GM21825 (cell line): ENCODE data around the gene KCNN4.
A peak's percentile ranks its signal among the peaks of the same experiment; 100 is the strongest.
"Not testable (repeated sequence)": the region's sequence is repeated elsewhere in the genome, so short reads cannot be mapped to it uniquely, and the experiment has no call there.

Source experiments
- ATAC-seq: cut with Tn5 transposase; IDR thresholded peaks from one replicate; pipeline ENCODE4 v1.9.1; 2021; ENCODE audit warnings: mild to moderate bottlenecking, moderate library complexity; ENCODE audit not compliant: unreplicated experiment

Gene KCNN4

DNA sequence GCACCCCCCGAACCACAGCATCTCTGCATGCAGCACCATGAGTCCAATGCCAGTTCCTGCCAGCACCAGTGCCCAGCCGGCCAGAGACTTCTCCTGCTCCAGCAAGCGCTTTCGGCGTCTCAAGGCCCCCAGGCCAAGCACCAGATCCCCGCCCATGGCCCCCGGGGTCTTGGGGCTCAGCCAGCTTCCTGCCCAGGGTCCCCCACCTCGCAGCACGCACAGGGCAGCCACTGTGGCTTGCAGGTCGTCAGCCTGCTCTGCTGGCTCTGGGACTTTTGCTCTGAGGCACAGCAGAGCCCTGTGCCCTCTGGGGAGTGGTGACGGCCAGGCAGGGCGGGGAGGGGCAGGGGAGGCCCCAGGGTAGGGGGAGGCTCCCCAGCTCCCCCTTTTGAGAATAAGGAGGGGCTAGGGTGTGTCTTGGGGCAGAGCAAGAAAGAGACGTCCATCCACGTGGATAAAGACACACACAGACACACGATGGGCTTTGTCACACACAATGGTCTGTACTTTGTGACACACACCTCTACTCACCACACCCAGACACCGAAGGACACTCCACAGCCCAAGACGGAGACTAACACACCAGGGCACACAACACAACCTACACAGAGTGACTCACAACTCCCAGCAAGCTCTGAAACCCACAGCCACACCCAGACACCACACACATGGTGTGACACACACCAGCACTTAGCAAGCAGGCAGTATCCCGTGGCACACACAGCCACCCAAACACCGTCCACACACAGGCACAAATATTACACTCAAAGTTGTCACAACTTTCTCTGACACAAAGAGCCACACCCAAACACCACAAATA, at the start of gene KCNN4:
Gene KCNN4 (minus strand): TSS at position 268 of the 820 bp plus-strand sequence. CDS start 112 bp downstream, at position 156.
- ATAC-seq = peak; percentile 36

DNA sequence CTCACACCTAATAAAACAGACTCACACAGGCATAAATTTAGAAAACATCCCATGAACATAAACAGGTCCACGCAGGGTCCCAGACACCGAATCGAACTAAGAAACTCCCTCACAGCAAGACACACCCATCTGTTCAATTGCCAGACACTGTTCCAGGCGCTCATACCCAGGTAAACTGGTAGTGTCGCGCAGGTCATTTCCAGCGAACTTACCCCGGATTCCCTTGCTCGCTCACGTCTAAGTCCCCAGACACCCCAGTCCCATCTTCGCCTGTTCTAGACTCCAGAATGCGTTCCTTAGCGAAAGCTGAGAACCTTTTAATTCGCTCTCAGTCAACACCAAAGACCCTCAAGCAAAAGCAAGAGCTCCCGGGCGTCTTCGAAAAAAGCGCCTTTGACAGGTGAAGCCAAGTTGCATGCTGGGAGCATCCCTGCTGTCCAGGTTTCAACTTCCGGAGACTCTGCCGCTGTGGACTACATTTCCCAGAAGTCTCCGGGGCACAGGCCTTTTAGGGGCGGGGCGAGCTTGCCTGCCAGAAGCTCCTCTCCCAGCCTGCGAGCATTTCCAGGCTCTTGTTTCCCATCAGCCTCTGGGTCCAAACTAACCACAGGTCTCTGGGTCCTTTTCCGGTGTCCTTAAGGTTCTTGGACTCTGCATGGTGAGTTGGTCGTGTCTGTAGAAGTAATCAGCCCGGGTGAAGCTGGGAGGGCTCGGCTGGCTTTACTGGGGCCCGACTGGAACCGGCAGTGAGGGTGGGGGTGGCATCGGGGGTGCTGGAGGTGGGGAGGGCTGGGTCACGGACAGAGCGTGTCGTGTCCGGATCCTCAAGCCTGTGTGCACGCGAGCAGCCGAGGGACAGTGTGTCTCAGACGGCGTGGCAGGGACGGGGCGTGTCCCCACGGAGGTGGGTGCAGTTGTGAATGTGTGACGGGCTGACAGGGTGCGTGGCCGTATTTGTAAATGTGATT, 46.3 kb upstream of the KCNN4 start, which contains the start of gene ZNF283:
Gene ZNF283 (plus strand): TSS at position 535 of the 968 bp plus-strand sequence. CDS start 6,184 bp downstream, outside the sequence.
- ATAC-seq = peak; percentile 68

DNA sequence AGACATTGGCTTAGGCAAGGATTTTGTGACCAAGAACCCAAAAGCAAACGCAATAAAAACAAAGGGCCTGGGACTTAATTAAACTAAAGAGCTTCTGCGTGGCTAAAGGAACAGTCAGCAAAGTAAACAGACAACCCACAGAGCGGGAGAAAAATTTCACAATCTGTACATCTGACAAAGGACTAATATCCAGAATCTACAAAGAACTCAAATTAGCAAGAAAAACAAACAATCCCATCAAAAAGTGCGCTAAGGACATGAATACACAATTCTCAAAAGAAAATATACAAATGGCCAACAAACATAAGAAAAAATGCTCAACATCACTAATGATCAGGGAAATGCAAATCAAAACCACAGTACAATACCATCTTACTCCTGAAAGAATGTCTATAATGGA, 43.8 kb upstream of the KCNN4 start:
- ATAC-seq = not testable (repeated sequence)

DNA sequence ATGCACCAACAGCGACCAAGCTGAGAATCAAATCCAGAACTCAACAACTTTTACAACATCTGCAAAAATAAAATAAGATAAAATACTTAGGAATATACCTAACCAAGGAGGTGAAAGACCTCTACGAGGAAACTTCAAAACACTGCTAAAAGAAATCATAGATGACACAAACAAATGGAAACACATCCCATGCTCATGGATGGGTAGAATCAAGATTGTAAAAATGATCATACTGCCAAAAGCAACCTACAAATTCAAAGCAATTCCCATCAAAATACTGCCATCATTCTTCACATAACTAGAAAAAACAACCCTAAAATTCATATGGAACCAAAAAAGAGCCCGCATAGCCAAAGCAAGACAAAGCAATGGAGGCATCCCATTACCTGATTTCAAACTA, 43.1 kb upstream of the KCNN4 start:
- not testable (repeated sequence) for ATAC-seq

DNA sequence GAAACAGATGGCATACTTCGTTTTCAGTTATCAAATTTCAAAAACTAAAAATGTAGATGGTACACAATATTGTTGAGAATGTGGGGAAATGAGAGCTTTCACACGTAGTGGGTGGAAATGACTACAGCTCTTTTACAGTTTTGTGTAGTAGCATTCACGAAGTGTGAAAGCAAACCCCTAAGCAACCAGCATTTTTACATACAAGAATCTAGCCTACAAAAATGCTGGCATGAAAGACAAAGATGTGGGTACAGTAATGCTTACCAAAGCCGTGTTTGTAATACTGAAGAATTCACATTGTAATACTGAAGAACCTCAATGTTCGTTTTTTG, 40.1 kb upstream of the KCNN4 start:
- no peak for ATAC-seq

DNA sequence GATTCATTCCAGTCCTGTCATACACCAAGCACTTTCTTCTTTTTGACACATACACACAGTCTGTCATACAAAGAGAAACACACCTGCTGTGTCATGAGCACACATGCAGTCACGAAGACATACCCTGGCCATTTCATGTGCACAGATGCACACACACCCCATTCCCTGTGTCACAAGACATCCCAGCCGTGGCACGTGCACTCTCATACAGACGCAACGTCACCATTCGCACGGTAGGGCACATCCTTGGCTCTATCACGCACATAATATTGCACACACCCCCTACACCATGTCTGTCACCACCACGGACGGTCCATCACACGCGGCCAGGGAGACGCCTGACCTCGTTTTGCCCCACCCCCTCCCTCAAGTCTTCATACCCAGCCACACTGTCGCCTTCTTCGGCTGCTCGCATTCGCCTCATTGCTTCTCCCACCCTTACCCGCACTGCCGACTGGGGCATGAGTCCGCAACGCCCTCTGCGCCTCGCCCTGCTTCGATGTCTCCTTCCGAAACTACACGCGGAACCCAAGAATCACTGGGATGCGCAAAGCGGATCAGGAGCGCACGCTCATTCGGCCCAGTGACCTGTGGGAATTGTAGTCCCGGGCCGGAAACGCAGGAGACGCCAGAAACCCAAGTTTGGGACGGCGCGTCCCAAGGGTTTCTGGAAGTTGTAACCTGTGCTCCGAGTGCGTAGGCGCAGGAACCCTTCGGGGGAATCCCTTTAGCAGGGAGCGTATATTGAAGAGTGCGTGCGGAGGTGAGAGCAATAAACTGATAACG, 39.5 kb upstream of the KCNN4 start:
- ATAC-seq = no peak

DNA sequence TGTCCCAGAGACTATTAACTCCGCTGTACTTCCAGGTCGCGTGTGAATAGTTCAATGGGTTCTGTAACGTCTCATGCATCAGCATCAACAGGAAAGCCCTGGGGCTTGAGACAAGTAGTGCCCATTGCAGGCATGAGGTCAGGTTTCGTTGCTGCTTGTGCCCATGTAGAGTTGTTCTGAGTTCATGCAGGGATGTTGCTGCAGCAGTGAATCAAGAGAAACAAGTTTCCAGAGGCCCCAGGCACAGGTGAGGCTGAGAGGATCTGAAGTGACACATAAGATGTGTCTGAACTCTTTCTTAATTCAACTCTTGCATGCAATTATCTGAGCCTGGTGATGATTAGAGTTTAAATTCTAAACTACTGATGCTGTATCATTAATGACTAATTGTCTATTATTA, 37.7 kb upstream of the KCNN4 start:
- ATAC-seq = no peak

DNA sequence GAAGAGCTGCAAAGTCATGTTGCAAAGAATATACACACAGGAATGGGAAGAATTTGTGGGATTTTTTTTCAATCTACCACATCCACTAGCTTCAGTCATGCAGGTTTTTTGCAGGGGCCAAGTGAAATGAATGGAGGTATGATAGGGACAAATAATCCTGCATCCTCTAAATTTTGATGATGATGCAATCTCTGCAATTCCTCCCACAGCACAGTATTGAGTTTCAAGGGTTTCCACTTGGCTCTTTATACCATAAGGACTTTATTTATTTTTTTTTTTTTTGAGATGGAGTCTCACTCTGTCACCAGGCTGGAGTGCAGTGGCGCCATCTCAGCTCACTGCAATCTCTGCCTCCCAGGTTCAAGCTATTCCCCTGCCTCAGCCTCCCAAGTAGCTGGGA, 36.7 kb upstream of the KCNN4 start:
- ATAC-seq = not testable (repeated sequence)

DNA sequence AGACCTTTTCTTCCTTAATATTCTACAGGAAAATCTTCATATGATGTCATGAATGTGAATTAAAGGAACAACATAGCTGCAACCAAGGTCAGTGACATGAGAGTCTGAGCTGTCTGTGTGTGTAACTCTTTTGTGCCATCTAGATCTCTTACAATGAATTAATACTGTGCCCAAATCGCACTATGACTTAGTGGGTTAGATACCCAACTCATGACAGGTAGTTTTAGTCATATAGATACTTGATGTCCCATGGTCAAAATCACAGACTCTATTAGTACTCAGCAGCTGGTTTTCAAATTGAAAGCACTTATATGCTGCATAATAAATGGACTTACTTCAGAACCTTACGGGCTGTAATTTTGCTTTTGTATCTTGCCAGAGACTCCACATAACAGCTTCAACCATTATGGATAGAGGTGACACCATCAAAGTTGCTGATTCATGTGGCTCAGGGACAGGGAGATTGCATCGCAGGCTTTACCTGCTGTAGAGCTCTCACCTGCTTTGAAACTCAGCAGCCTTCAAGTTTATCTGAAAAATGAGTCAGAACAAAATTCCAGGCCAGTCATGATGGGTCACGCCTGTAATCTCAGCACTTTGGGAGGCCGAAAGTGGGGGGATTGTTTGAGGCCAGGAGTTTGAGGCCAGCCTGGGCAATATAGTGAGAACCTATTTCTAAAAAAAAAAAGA, 34.0 kb upstream of the KCNN4 start:
- ATAC-seq = no peak

DNA sequence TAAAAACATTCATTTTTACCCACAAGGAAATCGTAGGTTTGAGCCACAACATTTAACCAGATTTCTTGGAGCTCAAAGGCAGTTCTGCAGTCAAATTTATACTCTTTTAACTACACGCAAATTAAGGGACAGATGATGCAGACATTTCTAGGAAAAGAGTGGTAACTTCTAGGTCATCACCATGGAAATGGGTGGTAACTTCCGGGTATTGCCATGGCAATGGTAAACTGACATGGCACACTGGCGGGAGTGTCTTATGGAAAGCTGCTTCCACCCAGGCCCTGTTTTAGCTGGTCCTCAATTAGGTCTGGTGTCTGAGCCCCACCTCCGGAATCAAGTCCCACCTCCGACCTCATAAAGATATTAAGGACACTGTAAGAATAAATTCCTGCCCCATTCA, 31.9 kb upstream of the KCNN4 start:
- ATAC-seq = no peak

DNA sequence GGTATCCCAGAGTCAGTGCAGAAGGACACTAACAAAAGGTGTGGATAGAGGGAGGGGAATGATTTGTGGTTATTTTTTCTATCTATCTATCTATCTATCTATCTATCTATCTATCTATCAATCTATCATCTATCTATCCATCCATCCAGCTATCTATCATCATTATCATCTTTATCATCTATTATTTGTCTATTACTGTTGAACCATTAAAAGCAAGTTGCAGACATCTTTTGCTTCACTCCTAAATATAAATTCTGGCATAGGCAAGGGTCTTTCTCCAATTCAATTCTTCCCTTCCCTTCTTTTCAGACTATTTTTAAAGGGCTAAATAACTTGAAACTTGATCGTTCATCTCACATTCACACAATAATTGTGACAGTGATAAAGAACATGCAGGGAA, 31.5 kb upstream of the KCNN4 start:
- ATAC-seq = no peak

DNA sequence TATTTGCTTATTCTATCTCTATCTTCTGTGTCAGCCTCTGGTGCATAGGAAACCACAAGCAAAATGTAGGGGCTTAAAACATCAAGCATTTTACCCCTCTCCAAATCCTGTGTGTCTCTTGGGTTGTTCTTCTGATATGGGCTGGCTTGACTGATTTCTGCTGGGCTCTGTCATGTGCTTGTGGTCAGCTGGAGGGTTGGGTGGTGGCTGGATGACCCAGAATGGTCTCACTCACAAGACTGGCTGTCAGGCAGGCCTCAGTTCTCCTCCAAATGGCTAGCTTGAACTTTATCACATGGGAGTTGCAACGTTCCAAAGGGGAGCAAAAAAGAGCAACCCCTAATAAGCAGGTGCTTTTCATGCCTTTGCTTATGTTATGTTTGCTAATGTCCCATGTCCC, 31.1 kb upstream of the KCNN4 start:
- ATAC-seq = no peak

DNA sequence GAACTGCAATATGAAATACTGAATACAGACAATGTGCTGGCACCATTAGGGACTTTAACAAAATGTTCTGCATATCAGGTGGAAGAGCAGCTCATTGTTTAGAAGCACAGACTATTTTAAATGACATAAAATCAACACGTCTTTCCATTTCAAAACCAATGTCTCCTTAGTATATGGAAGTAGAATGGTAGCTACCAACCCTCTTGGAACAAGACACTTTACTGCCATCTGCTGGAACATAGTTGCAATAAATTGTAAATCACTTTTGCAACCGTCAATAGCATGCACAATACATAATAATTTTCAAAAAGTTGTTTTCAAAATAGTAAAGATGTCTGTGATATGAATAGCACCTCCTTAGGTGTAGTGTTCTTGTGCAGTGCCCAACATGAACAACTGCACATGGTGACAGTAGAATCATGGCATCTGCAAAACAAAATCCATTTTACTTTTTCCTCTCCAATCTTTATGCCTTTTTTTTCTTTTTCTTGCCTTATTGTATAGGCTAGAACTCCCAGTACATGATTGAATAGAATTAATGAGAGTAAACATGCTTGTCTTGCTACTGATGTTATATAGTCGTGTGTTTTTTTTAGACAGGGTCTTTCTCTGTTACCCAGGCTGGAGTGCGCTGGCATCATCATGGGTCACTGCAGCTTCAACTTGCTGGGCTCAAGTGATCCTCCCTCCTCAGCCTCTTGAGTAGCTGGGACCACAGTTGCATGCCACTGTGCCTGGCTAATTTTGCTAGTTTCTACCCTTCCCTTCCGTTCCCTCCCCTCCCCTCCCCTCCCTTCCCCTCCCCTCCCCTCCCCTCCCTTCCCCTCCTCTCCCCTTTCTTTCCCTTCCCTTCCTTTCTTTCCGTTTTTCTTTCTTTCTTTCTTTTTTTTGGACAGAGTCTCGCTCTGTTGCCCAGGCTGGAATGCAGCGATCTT, 29.3 kb upstream of the KCNN4 start:
- ATAC-seq = no peak

DNA sequence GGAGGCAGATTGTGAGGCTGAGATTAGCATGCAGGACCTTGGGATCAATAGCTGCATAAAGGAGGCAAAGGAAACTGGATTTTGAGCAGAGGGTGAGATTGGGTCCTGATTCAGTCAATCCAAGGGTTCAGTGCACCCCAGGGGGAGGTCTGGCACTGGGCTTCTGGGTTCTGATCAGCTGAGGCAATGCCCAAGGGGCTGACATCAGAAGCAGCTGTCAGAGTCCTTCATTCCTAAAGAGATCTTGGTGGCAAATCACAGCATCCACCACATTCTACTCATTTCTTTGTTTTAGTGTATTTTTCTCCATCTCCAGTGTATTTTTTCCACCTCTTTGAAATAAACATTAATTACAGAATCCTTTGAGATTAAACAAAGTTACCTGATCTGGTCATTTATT, 26.9 kb upstream of the KCNN4 start:
- no peak for ATAC-seq

DNA sequence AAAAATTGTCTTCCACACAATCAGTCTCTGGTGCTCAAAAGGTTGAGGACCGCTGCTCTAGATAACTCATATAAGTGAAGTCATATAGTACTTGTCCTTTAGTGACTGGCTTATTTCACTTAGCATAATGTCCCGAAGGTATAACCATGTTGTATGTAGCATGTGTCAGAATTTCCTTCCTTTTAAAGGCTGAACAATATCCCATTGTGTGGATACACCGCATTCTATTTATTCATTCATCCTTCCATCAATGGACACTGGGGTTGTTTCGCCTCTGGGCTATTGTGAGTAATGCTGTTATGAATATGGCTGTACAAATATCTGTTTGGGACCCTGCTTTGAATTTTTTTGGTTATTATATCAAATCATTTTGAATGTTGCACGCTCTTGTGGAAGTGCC, 26.1 kb upstream of the KCNN4 start:
- ATAC-seq = no peak

DNA sequence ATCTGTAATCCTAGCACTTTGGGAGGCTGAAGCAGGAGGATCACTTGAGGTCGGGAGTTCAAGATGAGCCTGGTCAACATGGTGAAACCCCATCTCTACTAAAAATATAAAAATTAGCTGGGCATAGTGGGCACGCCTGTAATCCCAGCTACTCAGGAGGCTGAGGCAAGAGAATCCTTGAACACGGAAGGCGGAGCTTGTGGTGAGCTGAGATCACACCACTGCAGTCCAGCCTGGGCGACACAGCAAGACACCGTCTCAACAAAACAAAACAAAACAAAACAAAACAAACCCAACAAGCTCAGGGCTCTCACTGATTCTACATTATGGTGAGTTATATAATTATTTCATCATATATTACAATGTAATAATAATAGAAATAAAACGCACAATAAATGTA, 25.6 kb upstream of the KCNN4 start:
- ATAC-seq = not testable (repeated sequence)

DNA sequence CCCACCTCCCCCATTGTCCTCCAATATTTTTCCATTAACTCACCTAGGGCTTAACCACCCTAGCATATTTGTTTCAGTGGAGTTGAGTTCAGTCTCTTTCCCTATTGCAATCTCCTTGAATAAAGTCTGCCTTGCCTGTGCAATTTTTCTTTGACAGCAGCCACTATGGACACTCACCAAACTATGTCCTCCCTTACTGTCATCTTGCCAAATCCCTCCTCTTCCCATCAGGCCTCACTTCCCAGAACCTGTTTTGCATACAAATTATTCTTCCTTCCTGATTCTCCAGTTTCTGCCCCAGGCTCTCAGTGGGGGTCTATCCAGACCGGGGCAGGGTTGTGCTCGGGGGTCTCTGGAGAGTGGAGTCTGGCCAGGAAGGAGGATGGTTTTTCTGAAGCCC, 23.7 kb upstream of the KCNN4 start:
- no peak for ATAC-seq

DNA sequence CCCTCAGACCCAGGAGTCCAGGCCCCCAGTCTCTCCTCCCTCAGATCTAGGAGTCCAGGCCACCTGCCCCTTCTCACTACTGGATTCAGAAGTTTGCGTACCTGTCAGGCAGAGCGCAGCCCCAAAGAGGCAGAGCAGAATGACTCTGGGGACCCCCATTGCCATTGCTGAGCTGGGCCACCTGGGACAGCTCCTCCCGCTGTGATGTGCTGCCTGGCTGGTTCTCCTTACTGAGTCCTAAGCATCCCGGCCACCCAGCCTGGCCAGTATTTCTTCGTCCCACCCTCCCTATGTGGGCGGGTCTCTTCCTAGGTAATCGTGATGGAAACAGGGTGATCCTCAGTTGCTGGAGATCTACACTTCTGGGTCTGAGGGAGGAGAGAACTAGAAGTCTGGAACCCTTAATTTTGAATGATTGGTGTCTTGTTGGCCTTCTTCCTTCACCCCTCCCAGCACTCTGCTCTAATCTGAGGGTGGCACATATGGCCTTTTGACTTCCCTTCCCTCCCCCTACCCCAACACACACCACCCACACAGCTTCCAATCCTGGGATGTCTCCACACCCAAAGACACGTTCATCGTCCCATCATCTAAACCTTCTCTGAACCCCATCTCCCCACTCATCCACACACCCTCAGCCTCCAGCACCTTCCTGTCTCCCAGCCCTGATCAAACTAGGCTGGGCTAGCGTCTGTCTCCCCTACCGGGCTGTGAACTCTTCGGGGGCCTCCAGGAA, 21.6 kb upstream of the KCNN4 start, which contains the start of gene LYPD5:
Gene LYPD5 (minus strand): TSS at position 232 of the 736 bp plus-strand sequence. CDS start 67 bp downstream, at position 165.
- ATAC-seq = no peak
